ENCODE measurements around the gene TEN1. TPM values are rescaled to one million over a fixed set of nuclear protein-coding genes. Genes with fewer than 3 reads are reported as not detected.

Gene TEN1
- total RNA-seq, 1 experiment from 2014 or later, result 15.3 TPM

DNA sequence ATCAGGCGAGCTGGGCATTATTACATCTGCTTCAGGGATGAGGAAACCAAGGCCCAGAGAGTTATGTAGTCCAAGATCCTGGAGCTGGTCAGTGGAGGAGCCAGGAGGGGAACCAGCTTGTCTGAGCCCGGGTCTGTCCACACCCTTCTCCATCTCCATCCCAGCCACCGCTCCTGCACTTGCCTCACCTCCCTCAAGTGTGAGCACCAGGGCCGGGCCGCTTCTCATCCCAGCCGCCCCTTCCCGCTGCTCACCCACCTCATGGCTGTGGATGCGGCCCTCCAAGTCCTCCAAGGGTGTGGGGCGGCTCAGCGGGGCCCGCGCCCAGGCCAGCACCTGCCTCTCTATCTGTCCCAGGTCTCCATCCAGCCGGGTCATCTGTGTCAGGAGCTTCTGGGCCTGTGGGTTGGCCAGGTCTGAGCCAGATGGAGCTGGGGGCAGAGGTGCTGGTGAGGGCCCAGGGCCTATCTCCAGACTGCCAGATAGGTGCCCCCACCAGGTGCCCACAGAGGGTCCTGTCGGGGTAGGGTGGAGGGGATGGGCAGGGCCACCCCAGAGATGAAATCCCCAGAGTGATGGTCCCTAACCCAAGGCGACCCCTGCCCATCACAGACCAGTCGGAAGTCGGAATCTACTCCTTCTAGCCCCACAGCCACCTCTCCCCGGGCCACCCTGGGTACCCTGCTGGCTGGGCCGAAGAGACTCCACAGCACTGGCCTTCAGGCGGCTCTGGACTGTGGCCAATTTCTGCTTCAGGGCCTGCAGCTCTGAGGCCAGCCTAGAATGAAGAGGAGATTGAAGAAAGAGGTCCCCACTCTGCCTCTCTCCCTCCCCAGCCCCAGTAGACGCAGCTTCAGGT, 38.7 kb downstream of the TEN1 start:
- Mint-ChIP-seq H3K27me3 (ENCODE audit: unreplicated experiment) (no peaks in the 10 kb centered on the region), H3K4me3 (ENCODE audit: low read depth, unreplicated experiment) (no peak overlapping the region), H3K36me3 (ENCODE audit: insufficient read depth, unreplicated experiment) (peaks cover 36% of the 10 kb centered on the region), H3K9me3 (ENCODE audit: low read depth, unreplicated experiment) (no peaks in the 10 kb centered on the region), H3K4me1 (ENCODE audit: low read depth, unreplicated experiment) (no peaks in the 10 kb centered on the region), H3K27ac (ENCODE audit: unreplicated experiment) (no peak overlapping the region)
- CTCF ChIA-PET, result interaction anchor here (0.6 kb wide), 2 partner anchors 13 to 89 kb away, joined by 3 read pairs; no protein-coding TSS in a partner anchor
- intact Hi-C loops (cut with micrococcal nuclease; ENCODE audit: unreplicated experiment), result no loop called here
- no TSS peak for BruUV-seq (replicated peaks)
- no peak for DNase-seq
- TF ChIP-seq, protein P1, sequence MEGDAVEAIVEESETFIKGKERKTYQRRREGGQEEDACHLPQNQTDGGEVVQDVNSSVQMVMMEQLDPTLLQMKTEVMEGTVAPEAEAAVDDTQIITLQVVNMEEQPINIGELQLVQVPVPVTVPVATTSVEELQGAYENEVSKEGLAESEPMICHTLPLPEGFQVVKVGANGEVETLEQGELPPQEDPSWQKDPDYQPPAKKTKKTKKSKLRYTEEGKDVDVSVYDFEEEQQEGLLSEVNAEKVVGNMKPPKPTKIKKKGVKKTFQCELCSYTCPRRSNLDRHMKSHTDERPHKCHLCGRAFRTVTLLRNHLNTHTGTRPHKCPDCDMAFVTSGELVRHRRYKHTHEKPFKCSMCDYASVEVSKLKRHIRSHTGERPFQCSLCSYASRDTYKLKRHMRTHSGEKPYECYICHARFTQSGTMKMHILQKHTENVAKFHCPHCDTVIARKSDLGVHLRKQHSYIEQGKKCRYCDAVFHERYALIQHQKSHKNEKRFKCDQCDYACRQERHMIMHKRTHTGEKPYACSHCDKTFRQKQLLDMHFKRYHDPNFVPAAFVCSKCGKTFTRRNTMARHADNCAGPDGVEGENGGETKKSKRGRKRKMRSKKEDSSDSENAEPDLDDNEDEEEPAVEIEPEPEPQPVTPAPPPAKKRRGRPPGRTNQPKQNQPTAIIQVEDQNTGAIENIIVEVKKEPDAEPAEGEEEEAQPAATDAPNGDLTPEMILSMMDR (IDR thresholded peaks at IDR 0.05; ENCODE audit: unreplicated experiment), result no peak

DNA sequence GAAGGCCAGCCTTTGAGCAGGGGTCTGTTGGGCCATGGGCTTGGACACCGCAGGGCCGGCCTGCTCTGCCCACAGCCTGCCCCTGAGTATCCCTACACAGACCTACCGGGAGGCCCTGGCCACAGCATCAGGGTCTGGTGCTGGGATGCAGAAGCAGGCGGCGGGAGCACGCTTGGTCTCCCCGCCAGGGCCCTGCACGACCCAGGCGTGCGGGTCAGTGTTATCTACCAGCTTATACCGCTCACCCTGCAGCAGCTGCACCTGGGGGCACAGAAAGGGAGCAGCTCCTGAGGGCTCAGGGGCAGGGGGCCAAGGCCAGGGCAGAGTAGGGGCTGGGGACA, 39.3 kb downstream of the TEN1 start:
- H3K4me1 Mint-ChIP-seq (ENCODE audit: low read depth, unreplicated experiment), result no peaks in the 10 kb centered on the region
- no peak overlapping the region for H3K4me3 Mint-ChIP-seq (ENCODE audit: low read depth, unreplicated experiment)
- TF ChIP-seq, protein P1 (IDR thresholded peaks at IDR 0.05; ENCODE audit: unreplicated experiment), result no peak
- H3K36me3 Mint-ChIP-seq (ENCODE audit: insufficient read depth, unreplicated experiment), result peaks cover 41% of the 10 kb centered on the region
- no TSS peak for BruUV-seq (replicated peaks)
- intact Hi-C loops (cut with micrococcal nuclease; ENCODE audit: unreplicated experiment), result no loop called here
- no peaks in the 10 kb centered on the region for H3K27me3 Mint-ChIP-seq (ENCODE audit: unreplicated experiment)
- H3K27ac Mint-ChIP-seq (ENCODE audit: unreplicated experiment), result no peak overlapping the region
- CTCF ChIA-PET, result no interaction called here
- no peaks in the 10 kb centered on the region for H3K9me3 Mint-ChIP-seq (ENCODE audit: low read depth, unreplicated experiment)
- DNase-seq, result no peak

DNA sequence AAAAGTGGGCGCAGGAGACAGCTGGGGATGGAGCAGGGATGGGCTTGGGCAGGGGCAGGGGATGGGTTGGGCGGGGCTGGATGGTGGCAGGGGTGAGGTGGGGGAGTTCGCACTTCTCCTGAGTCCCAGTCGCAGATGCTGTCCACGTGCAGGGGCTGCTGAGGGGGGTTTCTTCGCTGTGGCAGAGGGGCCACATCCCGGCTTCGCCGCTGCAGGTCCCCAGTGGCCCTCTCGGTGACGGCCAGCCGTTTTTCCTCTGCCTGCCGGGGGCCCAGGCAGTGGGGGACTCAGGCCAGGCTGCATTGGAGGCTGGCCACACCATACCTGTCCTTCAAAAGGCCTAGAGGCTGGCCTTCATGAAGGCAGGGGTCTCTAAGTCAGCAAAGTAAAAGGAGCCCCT, 39.8 kb downstream of the TEN1 start:
- H3K27ac Mint-ChIP-seq (ENCODE audit: unreplicated experiment), result no peak overlapping the region
- H3K36me3 Mint-ChIP-seq (ENCODE audit: insufficient read depth, unreplicated experiment), result peaks cover 41% of the 10 kb centered on the region
- TF ChIP-seq, protein P1 (IDR thresholded peaks at IDR 0.05; ENCODE audit: unreplicated experiment), result no peak
- no peaks in the 10 kb centered on the region for H3K9me3 Mint-ChIP-seq (ENCODE audit: low read depth, unreplicated experiment)
- intact Hi-C loops (cut with micrococcal nuclease; ENCODE audit: unreplicated experiment), result no loop called here
- H3K27me3 Mint-ChIP-seq (ENCODE audit: unreplicated experiment), result no peaks in the 10 kb centered on the region
- no TSS peak for BruUV-seq (replicated peaks)
- DNase-seq, result no peak
- CTCF ChIA-PET, result no interaction called here
- H3K4me1 Mint-ChIP-seq (ENCODE audit: low read depth, unreplicated experiment), result no peaks in the 10 kb centered on the region
- no peak overlapping the region for H3K4me3 Mint-ChIP-seq (ENCODE audit: low read depth, unreplicated experiment)

DNA sequence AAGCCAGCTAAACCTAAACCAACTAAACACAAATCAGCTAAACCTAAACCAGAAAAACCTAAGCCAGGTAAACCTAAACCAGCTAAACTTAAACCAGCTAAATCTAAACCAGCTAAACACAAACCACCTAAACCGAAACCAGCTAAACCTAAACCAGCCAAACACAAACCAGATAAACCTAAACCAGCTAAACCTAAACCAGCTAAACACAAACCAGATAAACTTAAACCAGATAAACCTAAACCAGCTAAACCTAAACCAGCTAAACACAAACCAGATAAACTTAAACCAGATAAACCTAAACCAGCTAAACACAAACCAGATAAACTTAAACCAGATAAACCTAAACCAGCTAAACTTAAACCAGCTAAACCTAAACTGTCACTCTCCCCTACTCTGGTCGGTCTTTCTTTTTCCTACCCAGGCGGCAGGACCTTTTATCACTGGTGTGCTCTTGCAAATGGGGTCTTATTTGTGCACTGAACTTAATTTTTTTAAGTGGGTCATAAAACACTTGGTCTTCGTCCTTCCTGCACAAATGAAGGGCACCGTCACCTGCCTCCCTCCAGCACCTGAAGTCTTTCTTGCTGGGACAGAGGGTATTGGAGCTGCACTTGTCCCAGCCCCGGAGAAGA, 40.9 kb downstream of the TEN1 start:
- Mint-ChIP-seq H3K27me3 (ENCODE audit: unreplicated experiment) (no peaks in the 10 kb centered on the region), H3K4me1 (ENCODE audit: low read depth, unreplicated experiment) (no peaks in the 10 kb centered on the region), H3K36me3 (ENCODE audit: insufficient read depth, unreplicated experiment) (peaks cover 41% of the 10 kb centered on the region), H3K4me3 (ENCODE audit: low read depth, unreplicated experiment) (no peak overlapping the region), H3K27ac (ENCODE audit: unreplicated experiment) (no peak overlapping the region), H3K9me3 (ENCODE audit: low read depth, unreplicated experiment) (no peaks in the 10 kb centered on the region)
- DNase-seq, result no peak
- TF ChIP-seq, protein P1 (IDR thresholded peaks at IDR 0.05; ENCODE audit: unreplicated experiment), result no peak
- intact Hi-C loops (cut with micrococcal nuclease; ENCODE audit: unreplicated experiment), result no loop called here
- BruUV-seq (replicated peaks), result no TSS peak
- CTCF ChIA-PET, result interaction anchor here (0.8 kb wide), 1 partner anchor 115 kb away, joined by 3 read pairs; no protein-coding TSS in a partner anchor
